HepG2 (cell line): ENCODE measurements around the gene HSDL2. TPM values are rescaled to one million over a fixed set of nuclear protein-coding genes. Genes with fewer than 3 reads are reported as not detected.
A peak's percentile ranks its signal among the peaks of the same experiment; 100 is the strongest.

Experiments
- AHR ChIP-seq: IDR thresholded peaks from 2 replicates; pipeline ENCODE4 v1.6.1; 2018; ENCODE audit warnings: missing genetic modification reagents, missing compliant biosample characterization
- CEBPG ChIP-seq: IDR thresholded peaks from 2 replicates; pipeline ENCODE4 v1.6.1; 2016
- CREM ChIP-seq, 2 experiments: sonication (generic) in 1 of 2; formaldehyde crosslinking in 1 of 2; IDR thresholded peaks; 2 replicates each; pipeline versions ENCODE4 v1.4.0 to v1.6.1; 2016 to 2020; ENCODE audit warnings: antibody characterized with exemption in 1 of 2, mild to moderate bottlenecking in 1 of 2, missing genetic modification reagents in 1 of 2
- FOXO1 ChIP-seq: sonication (generic); formaldehyde crosslinking; IDR thresholded peaks from 2 replicates; pipeline ENCODE4 v1.4.0; 2020; ENCODE audit warnings: missing genetic modification reagents
- FOXP1 ChIP-seq, 2 experiments: fragments of 450-650 bp in 1 of 2; IDR thresholded peaks; 2 replicates each; pipeline ENCODE4 v1.6.1; 2017 to 2018; ENCODE audit warnings: antibody characterized with exemption in 1 of 2
- GATAD2A ChIP-seq: IDR thresholded peaks from 2 replicates; pipeline ENCODE4 v1.6.1; 2016
- NFE2L1 ChIP-seq: sonication (generic); formaldehyde crosslinking; IDR thresholded peaks from 2 replicates; pipeline ENCODE4 v1.4.0; 2020; ENCODE audit warnings: missing genetic modification reagents, mild to moderate bottlenecking, borderline replicate concordance
- NKX3-1 ChIP-seq: sonication (generic); formaldehyde crosslinking; IDR thresholded peaks from 2 replicates; pipeline ENCODE4 v1.5.0; 2020; ENCODE audit warnings: missing genetic modification reagents
- SMAD1 ChIP-seq: sonication (generic); formaldehyde crosslinking; IDR thresholded peaks from 2 replicates; pipeline ENCODE4 v1.4.0; 2020; ENCODE audit warnings: missing genetic modification reagents, low read depth, mild to moderate bottlenecking, borderline replicate concordance
- SRSF9 ChIP-seq: fragments of 200-400 bp; formaldehyde crosslinking; IDR thresholded peaks from 2 replicates; pipeline ENCODE4 v1.6.1; 2018; ENCODE audit warnings: borderline replicate concordance, mild to moderate bottlenecking, low read depth, low read length; ENCODE audit not compliant: insufficient read depth, poor library complexity, severe bottlenecking
- U2AF2 ChIP-seq: fragments of 200-400 bp; formaldehyde crosslinking; IDR thresholded peaks from 2 replicates; pipeline ENCODE4 v1.6.1; 2017; ENCODE audit warnings: low read depth, mild to moderate bottlenecking, low read length
- ZFP82 ChIP-seq: sonication (generic); formaldehyde crosslinking; IDR thresholded peaks from 2 replicates; pipeline ENCODE4 v1.5.1; 2020; ENCODE audit warnings: mild to moderate bottlenecking, missing genetic modification reagents, borderline replicate concordance
- ZNF543 ChIP-seq: sonication (generic); formaldehyde crosslinking; IDR thresholded peaks from 2 replicates; pipeline ENCODE4 v1.4.0; 2020; ENCODE audit warnings: mild to moderate bottlenecking, missing genetic modification reagents
- ZNF558 ChIP-seq: sonication (generic); formaldehyde crosslinking; IDR thresholded peaks from 2 replicates; pipeline ENCODE4 v1.9.0; 2022; ENCODE audit warnings: mild to moderate bottlenecking, missing genetic modification reagents, borderline replicate concordance
- ZNF782 ChIP-seq: sonication (generic); formaldehyde crosslinking; IDR thresholded peaks from 2 replicates; pipeline ENCODE4 v1.4.0; 2020; ENCODE audit warnings: missing genetic modification reagents, mild to moderate bottlenecking, borderline replicate concordance
- polyA plus RNA-seq, 8 experiments: library from polyadenylated mRNA; depleted of rRNA in 3 of 8; stranded (reverse) in 7 of 8; unstranded in 1 of 8; fragments of >200 nt; fragmentation: Illumina TruSeq in 4 of 8; extraction: Trizol in 4 of 8; gene quantifications; 2 replicates each; pipeline versions ENCODE4 v1.2.1 to v1.2.3, GENCODE V29; 2011 to 2016; ENCODE audit warnings: low read depth in 4 of 8, missing spikeins in 1 of 8, mixed read lengths in 1 of 8; ENCODE audit not compliant: insufficient read depth in 1 of 8
- total RNA-seq, 5 experiments: library from RNA; depleted of rRNA; stranded (reverse); fragments of >200 nt; fragmentation: Illumina TruSeq; extraction: Trizol; gene quantifications; 2 replicates each; pipeline ENCODE4 v1.2.3, GENCODE V29; 2016; ENCODE audit warnings: low read depth in 1 of 5
- TF ChIP-seq, protein P1 (sequence below): sonication (generic); formaldehyde crosslinking; IDR thresholded peaks from 2 replicates; pipeline ENCODE4 v1.5.1; 2020; ENCODE audit warnings: mild to moderate bottlenecking, moderate library complexity, missing genetic modification reagents
- TF ChIP-seq, protein P2 (sequence below): sonication (generic); formaldehyde crosslinking; IDR thresholded peaks from 2 replicates; pipeline ENCODE4 v1.4.0; 2020; ENCODE audit warnings: missing genetic modification reagents
- TF ChIP-seq, protein P3 (sequence below): sonication (generic); formaldehyde crosslinking; IDR thresholded peaks from 2 replicates; pipeline ENCODE4 v1.4.0; 2020; ENCODE audit warnings: low read depth, missing genetic modification reagents
- TF ChIP-seq, protein P4 (sequence below): sonication (generic); formaldehyde crosslinking; IDR thresholded peaks from 2 replicates; pipeline ENCODE4 v1.5.1; 2020; ENCODE audit warnings: missing genetic modification reagents, mild to moderate bottlenecking, borderline replicate concordance
- TF ChIP-seq, protein P5 (sequence below): sonication (generic); formaldehyde crosslinking; IDR thresholded peaks from 2 replicates; pipeline ENCODE4 v1.5.0; 2020; ENCODE audit warnings: missing genetic modification reagents, mild to moderate bottlenecking, borderline replicate concordance

Gene HSDL2
- total and polyA plus RNA-seq, 2 of the 13 experiments (the other 11 are each of a cell fraction or from before 2014, with no cell fraction given): 55.3 to 80.2 TPM

DNA sequence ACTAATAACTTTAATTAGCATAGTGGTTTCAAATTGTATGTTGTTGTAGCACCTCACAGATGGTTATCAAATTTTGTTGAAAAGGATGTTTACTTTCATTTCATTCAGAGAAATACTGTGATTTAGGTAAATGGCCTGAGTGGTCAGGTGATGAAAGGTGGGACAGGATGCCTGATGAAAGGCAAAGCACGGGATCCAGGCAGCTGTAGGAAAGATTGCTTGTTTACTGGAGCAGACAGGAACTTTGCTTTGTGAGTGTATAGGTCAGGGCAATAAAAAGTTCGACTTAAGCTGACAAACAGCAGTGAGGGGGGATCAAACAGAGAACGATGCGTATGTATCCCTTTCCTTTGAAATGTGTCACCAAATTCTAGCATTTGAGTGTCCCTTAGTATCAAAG lies 125.7 kb downstream of the HSDL2 start (continued):
- TF ChIP-seq U2AF2: no peak
- TF ChIP-seq, protein P1, sequence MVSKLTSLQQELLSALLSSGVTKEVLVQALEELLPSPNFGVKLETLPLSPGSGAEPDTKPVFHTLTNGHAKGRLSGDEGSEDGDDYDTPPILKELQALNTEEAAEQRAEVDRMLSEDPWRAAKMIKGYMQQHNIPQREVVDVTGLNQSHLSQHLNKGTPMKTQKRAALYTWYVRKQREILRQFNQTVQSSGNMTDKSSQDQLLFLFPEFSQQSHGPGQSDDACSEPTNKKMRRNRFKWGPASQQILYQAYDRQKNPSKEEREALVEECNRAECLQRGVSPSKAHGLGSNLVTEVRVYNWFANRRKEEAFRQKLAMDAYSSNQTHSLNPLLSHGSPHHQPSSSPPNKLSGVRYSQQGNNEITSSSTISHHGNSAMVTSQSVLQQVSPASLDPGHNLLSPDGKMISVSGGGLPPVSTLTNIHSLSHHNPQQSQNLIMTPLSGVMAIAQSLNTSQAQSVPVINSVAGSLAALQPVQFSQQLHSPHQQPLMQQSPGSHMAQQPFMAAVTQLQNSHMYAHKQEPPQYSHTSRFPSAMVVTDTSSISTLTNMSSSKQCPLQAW (CRISPR knock-in tag): no peak
- TF ChIP-seq, protein P2, sequence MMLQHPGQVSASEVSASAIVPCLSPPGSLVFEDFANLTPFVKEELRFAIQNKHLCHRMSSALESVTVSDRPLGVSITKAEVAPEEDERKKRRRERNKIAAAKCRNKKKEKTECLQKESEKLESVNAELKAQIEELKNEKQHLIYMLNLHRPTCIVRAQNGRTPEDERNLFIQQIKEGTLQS (CRISPR knock-in tag): no peak
- peak; percentile 88 for TF ChIP-seq FOXP1 (IDR thresholded peaks at IDR 0.05)
- TF ChIP-seq FOXP1 (CRISPR knock-in tag; IDR thresholded peaks at IDR 0.05): peak; percentile 94
- TF ChIP-seq ZNF782 (CRISPR knock-in tag): no peak
- no peak for TF ChIP-seq NFE2L1 (CRISPR knock-in tag)
- TF ChIP-seq, protein P3, sequence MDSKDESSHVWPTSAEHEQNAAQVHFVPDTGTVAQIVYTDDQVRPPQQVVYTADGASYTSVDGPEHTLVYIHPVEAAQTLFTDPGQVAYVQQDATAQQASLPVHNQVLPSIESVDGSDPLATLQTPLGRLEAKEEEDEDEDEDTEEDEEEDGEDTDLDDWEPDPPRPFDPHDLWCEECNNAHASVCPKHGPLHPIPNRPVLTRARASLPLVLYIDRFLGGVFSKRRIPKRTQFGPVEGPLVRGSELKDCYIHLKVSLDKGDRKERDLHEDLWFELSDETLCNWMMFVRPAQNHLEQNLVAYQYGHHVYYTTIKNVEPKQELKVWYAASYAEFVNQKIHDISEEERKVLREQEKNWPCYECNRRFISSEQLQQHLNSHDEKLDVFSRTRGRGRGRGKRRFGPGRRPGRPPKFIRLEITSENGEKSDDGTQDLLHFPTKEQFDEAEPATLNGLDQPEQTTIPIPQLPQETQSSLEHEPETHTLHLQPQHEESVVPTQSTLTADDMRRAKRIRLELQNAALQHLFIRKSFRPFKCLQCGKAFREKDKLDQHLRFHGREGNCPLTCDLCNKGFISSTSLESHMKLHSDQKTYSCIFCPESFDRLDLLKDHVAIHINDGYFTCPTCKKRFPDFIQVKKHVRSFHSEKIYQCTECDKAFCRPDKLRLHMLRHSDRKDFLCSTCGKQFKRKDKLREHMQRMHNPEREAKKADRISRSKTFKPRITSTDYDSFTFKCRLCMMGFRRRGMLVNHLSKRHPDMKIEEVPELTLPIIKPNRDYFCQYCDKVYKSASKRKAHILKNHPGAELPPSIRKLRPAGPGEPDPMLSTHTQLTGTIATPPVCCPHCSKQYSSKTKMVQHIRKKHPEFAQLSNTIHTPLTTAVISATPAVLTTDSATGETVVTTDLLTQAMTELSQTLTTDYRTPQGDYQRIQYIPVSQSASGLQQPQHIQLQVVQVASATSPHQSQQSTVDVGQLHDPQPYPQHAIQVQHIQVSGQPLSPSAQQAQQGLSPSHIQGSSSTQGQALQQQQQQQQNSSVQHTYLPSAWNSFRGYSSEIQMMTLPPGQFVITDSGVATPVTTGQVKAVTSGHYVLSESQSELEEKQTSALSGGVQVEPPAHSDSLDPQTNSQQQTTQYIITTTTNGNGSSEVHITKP (CRISPR knock-in tag): no peak
- TF ChIP-seq ZNF543: no peak
- peak; percentile 23; the same call in 1 of the 2 replicates for TF ChIP-seq CREM (IDR thresholded peaks at IDR 0.05)
- no peak for TF ChIP-seq CREM (CRISPR knock-in tag; IDR thresholded peaks at IDR 0.05)
- TF ChIP-seq CEBPG (CRISPR knock-in tag): peak; percentile 33; the same call in 1 of the 2 replicates
- no peak for TF ChIP-seq ZFP82 (CRISPR knock-in tag)
- no peak for TF ChIP-seq SRSF9
- TF ChIP-seq, protein P4, sequence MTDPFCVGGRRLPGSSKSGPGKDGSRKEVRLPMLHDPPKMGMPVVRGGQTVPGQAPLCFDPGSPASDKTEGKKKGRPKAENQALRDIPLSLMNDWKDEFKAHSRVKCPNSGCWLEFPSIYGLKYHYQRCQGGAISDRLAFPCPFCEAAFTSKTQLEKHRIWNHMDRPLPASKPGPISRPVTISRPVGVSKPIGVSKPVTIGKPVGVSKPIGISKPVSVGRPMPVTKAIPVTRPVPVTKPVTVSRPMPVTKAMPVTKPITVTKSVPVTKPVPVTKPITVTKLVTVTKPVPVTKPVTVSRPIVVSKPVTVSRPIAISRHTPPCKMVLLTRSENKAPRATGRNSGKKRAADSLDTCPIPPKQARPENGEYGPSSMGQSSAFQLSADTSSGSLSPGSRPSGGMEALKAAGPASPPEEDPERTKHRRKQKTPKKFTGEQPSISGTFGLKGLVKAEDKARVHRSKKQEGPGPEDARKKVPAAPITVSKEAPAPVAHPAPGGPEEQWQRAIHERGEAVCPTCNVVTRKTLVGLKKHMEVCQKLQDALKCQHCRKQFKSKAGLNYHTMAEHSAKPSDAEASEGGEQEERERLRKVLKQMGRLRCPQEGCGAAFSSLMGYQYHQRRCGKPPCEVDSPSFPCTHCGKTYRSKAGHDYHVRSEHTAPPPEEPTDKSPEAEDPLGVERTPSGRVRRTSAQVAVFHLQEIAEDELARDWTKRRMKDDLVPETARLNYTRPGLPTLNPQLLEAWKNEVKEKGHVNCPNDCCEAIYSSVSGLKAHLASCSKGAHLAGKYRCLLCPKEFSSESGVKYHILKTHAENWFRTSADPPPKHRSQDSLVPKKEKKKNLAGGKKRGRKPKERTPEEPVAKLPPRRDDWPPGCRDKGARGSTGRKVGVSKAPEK (CRISPR knock-in tag): no peak
- TF ChIP-seq FOXO1 (CRISPR knock-in tag): peak; percentile 81
- no peak for TF ChIP-seq AHR (CRISPR knock-in tag)
- no peak for TF ChIP-seq SMAD1 (CRISPR knock-in tag)
- TF ChIP-seq, protein P5, sequence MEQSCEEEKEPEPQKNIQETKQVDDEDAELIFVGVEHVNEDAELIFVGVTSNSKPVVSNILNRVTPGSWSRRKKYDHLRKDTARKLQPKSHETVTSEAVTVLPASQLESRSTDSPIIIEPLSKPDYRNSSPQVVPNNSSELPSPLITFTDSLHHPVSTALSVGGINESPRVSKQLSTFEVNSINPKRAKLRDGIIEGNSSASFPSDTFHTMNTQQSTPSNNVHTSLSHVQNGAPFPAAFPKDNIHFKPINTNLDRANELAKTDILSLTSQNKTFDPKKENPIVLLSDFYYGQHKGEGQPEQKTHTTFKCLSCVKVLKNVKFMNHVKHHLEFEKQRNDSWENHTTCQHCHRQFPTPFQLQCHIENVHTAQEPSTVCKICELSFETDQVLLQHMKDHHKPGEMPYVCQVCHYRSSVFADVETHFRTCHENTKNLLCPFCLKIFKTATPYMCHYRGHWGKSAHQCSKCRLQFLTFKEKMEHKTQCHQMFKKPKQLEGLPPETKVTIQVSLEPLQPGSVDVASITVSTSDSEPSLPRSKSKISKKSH (CRISPR knock-in tag): no peak
- TF ChIP-seq NKX3-1 (CRISPR knock-in tag): 0 out of 2 replicates have a peak, but pooled peaks have one; percentile 42
- 0 out of 2 replicates have a peak, but pooled peaks have one; percentile 50 for TF ChIP-seq GATAD2A (CRISPR knock-in tag)
- no peak for TF ChIP-seq ZNF558 (CRISPR knock-in tag)
